Daoy (cell line): ENCODE results near the gene KDM4F. TPM values are rescaled to one million over a fixed set of nuclear protein-coding genes. Genes with fewer than 3 reads are reported as not detected.
"Not testable (repeated sequence)": the region's sequence is repeated elsewhere in the genome, so short reads cannot be mapped to it uniquely, and the experiment has no call there.

ENCODE experiments used
- DNase-seq: peaks from one replicate; pipeline ENCODE4 v3.0.0-alpha.2; 2015; ENCODE audit warnings: low read depth
- total RNA-seq: library from RNA; depleted of rRNA; stranded (reverse); fragments of >200 nt; shearing (Covaris generic); gene quantifications from 2 replicates; pipeline ENCODE4 v1.2.3, GENCODE V29; 2014; rRNA removed

The KDM4F gene
- not detected in 2 replicates for total RNA-seq

- not testable (repeated sequence) for DNase-seq
Measured at GRCh38 chr11:95049122-95049521, at the start of gene KDM4F. KDM4F (plus strand) TSS chr11:95049422.

DNA sequence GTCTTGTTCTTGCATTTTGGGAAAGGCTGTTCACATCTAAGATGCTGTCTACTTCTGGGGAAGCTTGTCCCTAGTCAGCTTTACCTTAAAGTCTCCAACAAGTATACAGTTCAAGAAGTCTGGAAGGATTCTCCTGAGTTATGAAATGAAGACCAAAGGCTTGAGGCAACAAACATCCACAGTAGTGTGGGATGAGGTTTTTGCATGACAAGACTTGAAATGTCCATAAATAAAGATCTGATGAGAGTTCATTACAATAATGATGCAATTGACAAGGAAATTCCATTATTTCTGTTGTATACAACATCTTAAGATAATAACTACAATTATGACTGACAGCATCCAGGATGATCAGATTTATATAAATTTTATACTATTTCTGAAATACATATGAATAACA, 45.5 kb upstream of the KDM4F start:
- DNase-seq, result no peak

GRCh38 chr11:95005642-95006041, 43.6 kb upstream of the KDM4F start:
- DNase-seq, result no peak

DNA sequence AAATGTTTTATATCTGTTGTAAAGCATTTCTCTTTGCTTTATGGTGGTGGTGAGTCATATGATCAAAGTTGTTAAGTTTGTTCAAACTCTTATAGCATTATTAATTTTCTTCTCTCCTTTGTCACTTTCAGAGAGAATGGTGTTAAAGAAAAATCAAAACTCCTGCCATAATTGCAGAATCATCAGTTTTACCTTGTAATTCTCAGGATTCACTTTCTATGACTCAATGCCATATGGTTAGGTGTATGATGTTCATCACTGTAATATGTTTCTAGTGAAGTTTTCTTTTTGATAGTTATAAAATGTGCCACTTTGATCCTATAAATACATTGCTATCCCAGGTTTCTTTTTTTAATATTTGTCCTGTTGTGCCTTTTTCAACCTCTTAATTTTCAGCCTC, 37.8 kb upstream of the KDM4F start:
- DNase-seq, result no peak

GRCh38 chr11:95014184-95014821, 34.9 kb upstream of the KDM4F start:
- DNase-seq, result no peak

- no peak for DNase-seq
Measured at GRCh38 chr11:95016139-95016538, 33.1 kb upstream of the KDM4F start.

GRCh38 chr11:95021468-95021867, 27.8 kb upstream of the KDM4F start:
- not testable (repeated sequence) for DNase-seq

DNA sequence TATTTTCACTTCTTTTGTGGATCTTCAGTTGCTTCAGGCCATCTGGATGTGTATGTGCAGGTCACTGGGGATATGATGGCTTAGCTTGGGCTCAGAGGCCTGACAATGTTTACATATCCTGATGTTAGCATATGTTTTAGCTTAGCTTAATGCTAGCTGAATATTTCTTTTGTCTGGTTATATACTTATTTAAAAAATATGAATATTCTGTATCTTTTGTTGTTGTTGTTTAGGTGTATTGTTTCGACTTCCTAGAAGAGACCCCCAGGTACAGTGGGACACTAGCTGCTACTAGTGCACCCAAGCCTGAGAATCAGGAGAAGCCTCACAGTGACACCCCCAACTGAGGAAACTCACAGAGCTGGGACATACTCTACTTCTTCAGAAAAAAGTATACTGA, 24.3 kb upstream of the KDM4F start, which contains the start of gene KDM4E:
KDM4E (plus strand) TSS at position 301 of the 400 bp plus-strand sequence. CDS start 300 bp downstream, outside the sequence.
- DNase-seq, result no peak

- not testable (repeated sequence) for DNase-seq
Measured at GRCh38 chr11:95025594-95025993, 23.6 kb upstream of the KDM4F start.

DNA sequence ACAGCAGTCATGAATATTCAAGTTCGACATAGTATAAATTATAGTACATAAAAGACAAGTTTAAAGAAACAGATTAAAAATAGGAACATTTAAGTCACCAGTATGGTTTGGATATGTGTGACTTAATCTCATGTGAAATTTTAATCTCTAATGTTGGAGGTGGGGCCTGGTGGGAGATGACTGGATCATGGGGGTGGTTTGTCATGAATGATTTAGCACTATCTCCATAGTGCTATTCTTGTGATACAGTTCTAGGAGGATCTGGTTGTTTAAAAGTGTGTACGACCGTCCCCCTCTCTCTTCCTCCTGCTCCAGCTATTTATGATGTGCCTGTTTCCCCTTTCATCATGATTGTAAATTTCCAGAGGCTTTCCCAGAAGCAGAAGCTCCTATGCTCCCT, 20.9 kb upstream of the KDM4F start:
- no peak for DNase-seq

DNA sequence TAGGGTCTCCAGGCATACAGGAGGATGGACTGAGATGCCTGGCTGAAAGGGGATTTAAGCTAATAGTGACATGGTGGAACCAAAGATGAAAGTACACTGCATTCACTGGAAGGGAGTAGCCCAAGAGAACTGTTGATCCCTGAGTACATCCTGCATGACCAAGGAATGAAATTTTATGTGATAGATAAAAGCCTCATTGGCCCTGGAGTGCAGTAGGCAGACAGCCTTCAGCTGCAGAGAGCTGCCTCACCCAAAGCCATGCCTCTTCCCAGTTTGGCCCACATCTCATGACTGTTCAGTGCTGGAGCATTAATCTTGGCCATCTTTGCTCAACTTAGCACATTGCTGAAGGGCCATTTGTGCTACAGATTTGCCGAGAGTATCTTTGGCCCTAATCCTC, 16.2 kb upstream of the KDM4F start:
- no peak for DNase-seq

- no peak for DNase-seq
Measured at GRCh38 chr11:95035316-95035715, 13.9 kb upstream of the KDM4F start.

DNA sequence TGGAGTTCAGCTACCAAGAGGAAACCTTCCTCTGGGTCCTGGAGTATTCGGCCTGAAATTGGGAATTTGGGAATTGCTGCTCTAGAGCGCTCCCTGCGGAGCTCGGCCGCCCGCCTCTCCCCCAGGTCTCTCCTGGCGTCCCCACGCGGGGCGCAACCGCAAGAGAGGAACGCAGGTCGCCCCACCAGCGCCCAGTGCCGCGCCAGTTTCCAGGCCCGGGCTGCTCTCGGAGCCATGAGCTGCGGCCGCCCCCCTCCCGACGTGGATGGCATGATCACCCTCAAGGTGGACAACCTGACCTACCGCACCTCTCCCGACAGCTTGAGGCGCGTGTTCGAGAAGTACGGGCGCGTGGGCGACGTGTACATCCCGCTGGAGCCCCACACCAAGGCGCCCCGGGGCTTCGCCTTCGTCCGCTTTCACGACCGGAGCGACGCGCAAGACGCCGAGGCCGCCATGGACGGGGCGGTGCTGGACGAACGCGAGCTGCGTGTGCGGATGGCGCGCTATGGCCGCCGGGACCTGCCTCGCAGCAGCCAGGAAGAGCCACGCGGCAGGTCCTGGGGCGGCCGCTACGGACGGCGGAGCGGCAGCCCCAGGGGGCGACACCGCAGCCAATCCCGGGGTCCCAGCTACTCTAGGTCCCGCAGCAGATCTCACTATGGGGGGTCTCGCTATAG, 11.7 kb upstream of the KDM4F start:
- not testable (repeated sequence) for DNase-seq

- DNase-seq, result no peak
Measured at GRCh38 chr11:95042239-95042638, 7.0 kb upstream of the KDM4F start.

DNA sequence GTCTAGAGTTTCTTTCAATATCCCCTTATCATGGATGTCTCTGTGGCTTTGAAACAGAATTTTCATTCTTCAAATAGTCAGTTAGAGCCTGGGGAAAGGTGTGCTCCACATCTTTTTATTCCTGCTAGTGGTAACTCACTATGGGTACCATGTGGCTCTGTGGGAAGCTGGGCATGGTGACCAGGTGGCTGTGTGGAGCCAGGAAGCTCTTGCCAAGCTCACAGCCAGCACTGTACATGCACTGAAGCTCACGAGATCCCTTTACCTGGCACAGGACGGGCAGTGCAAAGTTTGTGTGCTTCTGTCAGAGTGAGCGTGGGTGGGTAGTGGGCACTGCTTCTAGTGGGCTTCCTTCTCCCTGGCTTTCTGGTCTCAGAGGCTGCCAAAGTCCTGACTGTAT, 6.3 kb upstream of the KDM4F start:
- DNase-seq, result no peak

- DNase-seq, result no peak
Measured at GRCh38 chr11:95044010-95044409, 5.2 kb upstream of the KDM4F start.

DNA sequence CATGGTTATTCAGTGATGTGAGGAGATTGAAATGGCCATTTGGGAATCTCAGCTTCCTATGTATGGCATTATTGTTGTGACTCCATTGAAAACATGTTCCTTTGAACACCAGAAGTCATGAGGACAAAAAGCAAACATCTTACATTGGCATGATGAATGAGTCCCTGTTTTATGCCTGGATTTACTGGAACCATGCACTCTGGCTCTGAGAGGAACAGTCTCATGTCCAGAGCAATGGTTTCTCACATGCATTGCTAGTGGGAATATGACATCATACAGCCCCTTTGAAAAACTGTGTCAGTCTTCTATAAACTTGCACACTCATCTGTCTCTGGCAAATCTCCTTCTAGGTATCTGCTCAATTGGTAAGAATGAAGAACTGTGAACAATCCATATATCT, 3.4 kb upstream of the KDM4F start:
- DNase-seq, result no peak

- DNase-seq, result no peak
Measured at GRCh38 chr11:95050595-95051202, 1.5 kb downstream of the KDM4F start.

- DNase-seq, result no peak
Measured at GRCh38 chr11:95054356-95054755, 5.1 kb downstream of the KDM4F start.

GRCh38 chr11:95055283-95055897, 6.2 kb downstream of the KDM4F start:
- no peak for DNase-seq

DNA sequence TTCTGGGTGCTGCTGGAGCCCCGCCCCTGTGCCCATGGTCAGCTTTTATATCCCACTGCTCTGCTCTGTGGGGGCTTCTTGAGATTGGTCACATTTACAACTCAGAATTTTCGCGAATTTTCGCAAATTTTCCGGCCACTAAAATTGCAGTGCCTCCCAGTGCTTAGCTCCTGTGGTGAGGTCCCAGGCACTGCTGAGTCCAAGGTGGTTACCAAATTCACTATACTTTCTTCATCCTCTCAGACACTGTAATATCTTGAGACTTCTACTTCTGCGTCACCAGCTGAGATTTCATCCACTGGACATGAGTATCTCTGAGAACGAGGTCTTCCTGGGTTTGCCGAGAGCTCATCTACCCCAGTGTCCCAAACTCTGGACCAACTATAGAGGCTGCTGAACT, 8.7 kb downstream of the KDM4F start:
- no peak for DNase-seq

DNA sequence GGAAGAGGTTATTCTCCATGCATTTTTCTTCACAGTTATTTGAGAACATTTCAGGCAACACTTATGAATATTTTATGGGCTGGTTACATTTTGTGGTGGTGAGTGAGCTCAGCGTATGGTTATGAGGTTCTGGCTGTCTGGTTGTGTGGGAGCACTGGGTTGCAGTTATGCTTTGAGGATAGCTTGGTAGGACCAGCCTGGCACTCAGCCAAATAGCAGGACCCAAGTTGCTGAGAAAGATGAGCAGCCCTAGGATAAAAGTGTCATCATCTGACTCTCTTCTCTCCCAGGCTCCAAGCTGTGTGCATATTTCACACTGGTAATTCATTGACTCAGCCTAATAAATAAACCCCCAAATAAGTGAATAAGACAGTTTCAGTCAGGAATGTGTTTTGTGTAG, 9.4 kb downstream of the KDM4F start:
- DNase-seq, result no peak

DNA sequence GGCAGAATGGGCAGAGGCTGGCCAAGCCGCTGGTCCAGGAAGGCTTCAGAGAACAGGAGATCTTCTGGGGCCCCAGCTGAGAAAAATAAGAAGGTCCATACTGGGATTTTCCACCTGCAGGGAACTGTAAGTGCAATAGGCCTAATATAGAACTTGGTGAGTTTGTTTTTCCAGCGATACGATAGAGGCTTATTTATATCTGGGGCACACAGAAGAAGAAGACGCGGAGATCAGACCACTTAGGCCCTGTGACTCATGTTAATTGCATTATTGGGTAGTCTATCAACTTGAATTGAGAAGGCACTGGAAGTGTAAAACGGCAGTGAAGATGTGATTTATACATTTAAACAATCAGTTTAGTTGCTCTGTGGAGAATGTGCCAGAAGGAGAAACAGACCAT, 9.8 kb downstream of the KDM4F start:
- no peak for DNase-seq
